WTC11 (cell line): ENCODE measurements around the gene HNRNPR. TPM values are rescaled to one million over a fixed set of nuclear protein-coding genes. Genes with fewer than 3 reads are reported as not detected.

ENCODE experiments used
- ATAC-seq: fragments of 200-7000 bp; cut with Tn5 transposase; 2 replicates; pipeline ENCODE4 v1.10.0; 2021; ENCODE audit warnings: mild to moderate bottlenecking, moderate library complexity
- CTCF ChIA-PET: fragments of 300-600 bp; sonication (Branson Sonifier 250); formaldehyde crosslinking; loops from one replicate; lab custom pipeline; 2021; ENCODE audit warnings: antibody characterized with exemption; lab: Charles Lee
- POLR2A ChIA-PET: fragments of 350-600 bp; sonication (Branson Sonifier 250); formaldehyde crosslinking; loops from one replicate; lab custom pipeline; 2021; ENCODE audit warnings: antibody characterized with exemption; lab: Charles Lee
- DNase-seq: peaks from one replicate; pipeline ENCODE4 v3.0.0; 2021; ENCODE audit warnings: low spot score
- H3K27ac Mint-ChIP-seq: 2 replicates; pipeline ENCODE4 v1.8.0; 2021; ENCODE audit warnings: mixed read lengths
- H3K27me3 Mint-ChIP-seq: 2 replicates; pipeline ENCODE4 v1.8.0; 2021; ENCODE audit warnings: low read depth, mild to moderate bottlenecking, moderate library complexity, mixed read lengths
- H3K36me3 Mint-ChIP-seq: 2 replicates; pipeline ENCODE4 v1.8.0; 2021; ENCODE audit warnings: mixed read lengths
- H3K4me1 Mint-ChIP-seq: 2 replicates; pipeline ENCODE4 v1.8.0; 2022; ENCODE audit warnings: mixed read lengths
- H3K4me3 Mint-ChIP-seq: 2 replicates; pipeline ENCODE4 v1.8.0; 2021; ENCODE audit warnings: mild to moderate bottlenecking, moderate library complexity, mixed read lengths
- H3K9me3 Mint-ChIP-seq: 2 replicates; pipeline ENCODE4 v1.8.0; 2021; ENCODE audit warnings: mixed read lengths
- ELF4 ChIP-seq: sonication (generic); formaldehyde crosslinking; IDR thresholded peaks from 2 replicates; pipeline ENCODE4 v1.8.1; 2022; ENCODE audit warnings: low read depth, mild to moderate bottlenecking, moderate library complexity, missing genetic modification reagents
- ESRRA ChIP-seq: sonication (generic); formaldehyde crosslinking; IDR thresholded peaks from 2 replicates; pipeline ENCODE4 v1.8.1; 2022; ENCODE audit warnings: mild to moderate bottlenecking, missing genetic modification reagents, borderline replicate concordance
- FOXK1 ChIP-seq: sonication (generic); formaldehyde crosslinking; IDR thresholded peaks from 2 replicates; pipeline ENCODE4 v1.8.0; 2022; ENCODE audit warnings: mild to moderate bottlenecking, moderate library complexity, missing genetic modification reagents
- HMGA2 ChIP-seq: fragments of 250-450 bp; sonication (Bioruptor Pico); IDR thresholded peaks from 2 replicates; pipeline ENCODE4 v1.4.0; 2021; ENCODE audit warnings: mild to moderate bottlenecking, moderate library complexity
- JUN ChIP-seq: sonication (generic); formaldehyde crosslinking; IDR thresholded peaks from 2 replicates; pipeline ENCODE4 v1.8.0; 2023; ENCODE audit warnings: mild to moderate bottlenecking, missing genetic modification reagents
- NR3C1 ChIP-seq: sonication (generic); formaldehyde crosslinking; conservative IDR thresholded peaks from 2 replicates; pipeline ENCODE4 v1.8.1; 2023; ENCODE audit warnings: low read depth, mild to moderate bottlenecking, missing genetic modification reagents
- TP53 ChIP-seq: sonication (generic); formaldehyde crosslinking; IDR thresholded peaks from 2 replicates; pipeline ENCODE4 v1.8.1; 2023; ENCODE audit warnings: mild to moderate bottlenecking, missing genetic modification reagents
- ZNF121 ChIP-seq: sonication (generic); formaldehyde crosslinking; IDR thresholded peaks from 2 replicates; pipeline ENCODE4 v1.8.0; 2023; ENCODE audit warnings: missing genetic modification reagents
- ZNF263 ChIP-seq: sonication (generic); formaldehyde crosslinking; IDR thresholded peaks from 2 replicates; pipeline ENCODE4 v1.8.1; 2022; ENCODE audit warnings: low read depth, mild to moderate bottlenecking, moderate library complexity, missing genetic modification reagents
- ZNF317 ChIP-seq: sonication (generic); formaldehyde crosslinking; IDR thresholded peaks from 2 replicates; pipeline ENCODE4 v1.8.1; 2023; ENCODE audit warnings: low read depth, mild to moderate bottlenecking, moderate library complexity, missing genetic modification reagents, borderline replicate concordance
- total RNA-seq: library from RNA; stranded (reverse); gene quantifications from 3 replicates; pipeline ENCODE4 v1.2.3, GENCODE V29; 2021
- TF ChIP-seq, protein P1 (sequence below): sonication (generic); formaldehyde crosslinking; IDR thresholded peaks from 2 replicates; pipeline ENCODE4 v1.8.1; 2023; ENCODE audit warnings: mild to moderate bottlenecking, missing genetic modification reagents
- TF ChIP-seq, protein P2 (sequence below): fragments of 250-450 bp; sonication (Bioruptor Pico); IDR thresholded peaks from 2 replicates; pipeline ENCODE4 v1.9.0; 2021; ENCODE audit warnings: mild to moderate bottlenecking
- TF ChIP-seq, protein P3 (sequence below): sonication (generic); formaldehyde crosslinking; IDR thresholded peaks from 2 replicates; pipeline ENCODE4 v1.8.1; 2023; ENCODE audit warnings: mild to moderate bottlenecking, missing genetic modification reagents, moderate library complexity
- TF ChIP-seq, protein P4 (sequence below): sonication (generic); formaldehyde crosslinking; IDR thresholded peaks from 2 replicates; pipeline ENCODE4 v1.8.1; 2022; ENCODE audit warnings: mild to moderate bottlenecking, moderate library complexity, missing genetic modification reagents
- TF ChIP-seq, protein P5 (sequence below): sonication (generic); formaldehyde crosslinking; conservative IDR thresholded peaks from 2 replicates; pipeline ENCODE4 v1.8.1; 2023; ENCODE audit warnings: mild to moderate bottlenecking, low read depth, missing genetic modification reagents, moderate library complexity
- TF ChIP-seq, protein P6 (sequence below): sonication (generic); formaldehyde crosslinking; IDR thresholded peaks from 2 replicates; pipeline ENCODE4 v1.8.1; 2023; ENCODE audit warnings: mild to moderate bottlenecking, missing genetic modification reagents, borderline replicate concordance
- TF ChIP-seq, protein P7 (sequence below): sonication (generic); formaldehyde crosslinking; IDR thresholded peaks from 2 replicates; pipeline ENCODE4 v1.8.1; 2023; ENCODE audit warnings: mild to moderate bottlenecking, missing genetic modification reagents, moderate library complexity

The HNRNPR gene
- total RNA-seq, 1 experiment from 2014 or later, result 178 TPM

DNA sequence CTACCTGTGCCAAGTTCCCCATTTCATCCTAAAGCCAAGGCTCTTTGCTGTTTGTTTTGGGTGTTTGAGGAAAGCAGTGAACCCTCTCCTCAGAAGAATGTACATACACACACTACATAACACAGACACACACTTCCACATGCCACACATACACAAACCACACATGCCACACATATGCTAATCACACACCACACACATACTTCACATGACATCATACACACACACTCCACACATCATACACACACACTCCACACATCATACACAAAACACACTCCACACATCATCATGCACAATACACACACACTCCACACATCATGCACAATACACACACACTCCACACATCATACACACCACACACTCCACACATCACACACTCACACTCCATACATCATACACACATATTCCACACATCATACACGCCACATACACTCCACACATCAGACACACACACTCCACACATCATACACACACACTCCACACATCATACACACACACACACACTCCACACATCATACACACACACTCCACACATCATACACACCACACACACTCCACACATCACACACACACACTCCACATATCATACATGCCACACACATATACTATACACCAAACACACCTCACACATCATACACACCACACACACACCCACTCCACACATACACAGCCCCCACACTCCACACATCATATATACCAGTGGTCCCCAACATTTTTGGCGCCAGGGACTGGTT is 48.2 kb upstream of the HNRNPR start:
- Mint-ChIP-seq H3K27me3 (no peaks in the 10 kb centered on the region), H3K9me3 (no peaks in the 10 kb centered on the region), H3K4me3 (no peak overlapping the region), H3K27ac (no peak overlapping the region), H3K36me3 (no peaks in the 10 kb centered on the region), H3K4me1 (peaks cover 19% of the 10 kb centered on the region)
- CTCF ChIA-PET, result interaction anchor here (1.3 kb wide), 1 partner anchor 380 kb away, joined by 3 read pairs; no protein-coding TSS in a partner anchor
- TF ChIP-seq, protein P1, sequence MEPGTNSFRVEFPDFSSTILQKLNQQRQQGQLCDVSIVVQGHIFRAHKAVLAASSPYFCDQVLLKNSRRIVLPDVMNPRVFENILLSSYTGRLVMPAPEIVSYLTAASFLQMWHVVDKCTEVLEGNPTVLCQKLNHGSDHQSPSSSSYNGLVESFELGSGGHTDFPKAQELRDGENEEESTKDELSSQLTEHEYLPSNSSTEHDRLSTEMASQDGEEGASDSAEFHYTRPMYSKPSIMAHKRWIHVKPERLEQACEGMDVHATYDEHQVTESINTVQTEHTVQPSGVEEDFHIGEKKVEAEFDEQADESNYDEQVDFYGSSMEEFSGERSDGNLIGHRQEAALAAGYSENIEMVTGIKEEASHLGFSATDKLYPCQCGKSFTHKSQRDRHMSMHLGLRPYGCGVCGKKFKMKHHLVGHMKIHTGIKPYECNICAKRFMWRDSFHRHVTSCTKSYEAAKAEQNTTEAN, result no peak
- no peak for TF ChIP-seq ESRRA (CRISPR knock-in tag)
- TF ChIP-seq, protein P2, sequence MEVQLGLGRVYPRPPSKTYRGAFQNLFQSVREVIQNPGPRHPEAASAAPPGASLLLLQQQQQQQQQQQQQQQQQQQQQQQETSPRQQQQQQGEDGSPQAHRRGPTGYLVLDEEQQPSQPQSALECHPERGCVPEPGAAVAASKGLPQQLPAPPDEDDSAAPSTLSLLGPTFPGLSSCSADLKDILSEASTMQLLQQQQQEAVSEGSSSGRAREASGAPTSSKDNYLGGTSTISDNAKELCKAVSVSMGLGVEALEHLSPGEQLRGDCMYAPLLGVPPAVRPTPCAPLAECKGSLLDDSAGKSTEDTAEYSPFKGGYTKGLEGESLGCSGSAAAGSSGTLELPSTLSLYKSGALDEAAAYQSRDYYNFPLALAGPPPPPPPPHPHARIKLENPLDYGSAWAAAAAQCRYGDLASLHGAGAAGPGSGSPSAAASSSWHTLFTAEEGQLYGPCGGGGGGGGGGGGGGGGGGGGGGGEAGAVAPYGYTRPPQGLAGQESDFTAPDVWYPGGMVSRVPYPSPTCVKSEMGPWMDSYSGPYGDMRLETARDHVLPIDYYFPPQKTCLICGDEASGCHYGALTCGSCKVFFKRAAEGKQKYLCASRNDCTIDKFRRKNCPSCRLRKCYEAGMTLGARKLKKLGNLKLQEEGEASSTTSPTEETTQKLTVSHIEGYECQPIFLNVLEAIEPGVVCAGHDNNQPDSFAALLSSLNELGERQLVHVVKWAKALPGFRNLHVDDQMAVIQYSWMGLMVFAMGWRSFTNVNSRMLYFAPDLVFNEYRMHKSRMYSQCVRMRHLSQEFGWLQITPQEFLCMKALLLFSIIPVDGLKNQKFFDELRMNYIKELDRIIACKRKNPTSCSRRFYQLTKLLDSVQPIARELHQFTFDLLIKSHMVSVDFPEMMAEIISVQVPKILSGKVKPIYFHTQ, result no peak
- TF ChIP-seq, protein P3, sequence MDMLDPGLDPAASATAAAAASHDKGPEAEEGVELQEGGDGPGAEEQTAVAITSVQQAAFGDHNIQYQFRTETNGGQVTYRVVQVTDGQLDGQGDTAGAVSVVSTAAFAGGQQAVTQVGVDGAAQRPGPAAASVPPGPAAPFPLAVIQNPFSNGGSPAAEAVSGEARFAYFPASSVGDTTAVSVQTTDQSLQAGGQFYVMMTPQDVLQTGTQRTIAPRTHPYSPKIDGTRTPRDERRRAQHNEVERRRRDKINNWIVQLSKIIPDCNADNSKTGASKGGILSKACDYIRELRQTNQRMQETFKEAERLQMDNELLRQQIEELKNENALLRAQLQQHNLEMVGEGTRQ (CRISPR knock-in tag), result no peak
- TF ChIP-seq ZNF121 (CRISPR knock-in tag), result no peak
- TF ChIP-seq, protein P4, sequence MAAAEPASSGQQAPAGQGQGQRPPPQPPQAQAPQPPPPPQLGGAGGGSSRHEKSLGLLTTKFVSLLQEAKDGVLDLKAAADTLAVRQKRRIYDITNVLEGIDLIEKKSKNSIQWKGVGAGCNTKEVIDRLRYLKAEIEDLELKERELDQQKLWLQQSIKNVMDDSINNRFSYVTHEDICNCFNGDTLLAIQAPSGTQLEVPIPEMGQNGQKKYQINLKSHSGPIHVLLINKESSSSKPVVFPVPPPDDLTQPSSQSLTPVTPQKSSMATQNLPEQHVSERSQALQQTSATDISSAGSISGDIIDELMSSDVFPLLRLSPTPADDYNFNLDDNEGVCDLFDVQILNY, result no peak
- no peak for TF ChIP-seq NR3C1 (CRISPR knock-in tag)
- ATAC-seq (no peak), DNase-seq (no peak)
- POLR2A ChIA-PET, result no interaction called here

DNA sequence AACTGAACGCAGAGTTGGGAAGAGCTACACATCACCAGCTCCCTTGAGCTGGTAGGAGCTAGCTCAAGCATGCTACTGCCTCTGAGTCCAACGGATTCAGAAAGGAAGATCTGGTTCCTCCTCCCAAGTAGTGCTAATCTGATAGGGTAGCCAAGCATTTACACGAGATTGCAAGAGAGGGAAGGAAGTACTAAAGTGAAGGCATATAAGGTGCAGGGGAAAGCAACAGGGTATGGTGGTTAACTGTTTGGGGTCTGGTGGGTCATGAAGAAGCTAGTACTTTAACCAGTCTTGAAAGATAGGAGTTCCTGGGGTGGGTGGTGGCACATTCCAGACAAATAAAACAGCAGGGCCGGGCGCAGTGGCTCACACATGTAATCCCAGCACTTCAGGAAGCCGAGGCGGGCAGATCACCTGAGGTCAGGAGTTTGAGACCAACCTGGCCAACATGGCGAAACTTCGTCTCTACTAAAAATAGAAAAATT is 45.8 kb upstream of the HNRNPR start:
- H3K36me3 Mint-ChIP-seq, result no peaks in the 10 kb centered on the region
- TF ChIP-seq HMGA2 (CRISPR knock-in tag), result no peak
- no peak for TF ChIP-seq JUN
- no peak for TF ChIP-seq ZNF317 (CRISPR knock-in tag)
- TF ChIP-seq, all 79 proteins: peak for 0
- ATAC-seq, result no peak
- Mint-ChIP-seq H3K27me3 (no peaks in the 10 kb centered on the region), H3K9me3 (no peaks in the 10 kb centered on the region), H3K4me1 (peaks cover 8% of the 10 kb centered on the region), H3K27ac (no peak overlapping the region), H3K4me3 (no peak overlapping the region)
- ChIA-PET CTCF (interaction anchor here (2.6 kb wide), 1 partner anchor 14 kb away, joined by 15 read pairs; no protein-coding TSS in a partner anchor), POLR2A (no interaction called here)
- DNase-seq, result no peak

DNA sequence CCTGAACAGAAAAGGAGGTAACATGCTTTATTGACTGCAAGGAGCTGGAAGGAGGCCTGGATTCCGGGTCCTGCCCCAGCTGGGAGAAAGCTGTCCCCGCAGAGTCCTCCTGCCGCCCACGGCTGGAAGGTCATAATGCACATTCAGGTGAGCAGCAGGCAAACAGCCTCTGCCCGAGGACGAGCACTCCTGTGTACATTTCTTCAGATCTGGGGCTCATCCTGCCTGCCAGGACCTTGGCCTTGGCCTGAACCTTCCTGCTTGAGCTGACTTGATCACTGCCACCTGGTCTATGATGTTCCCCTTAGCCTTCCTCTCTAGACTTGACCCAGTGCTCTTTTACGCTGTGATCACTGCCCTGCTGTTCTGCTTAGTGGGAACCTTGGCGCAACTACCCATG is 43.4 kb upstream of the HNRNPR start:
- ChIA-PET POLR2A (interaction anchor here (0.7 kb wide), 1 partner anchor 43 kb away, joined by 5 read pairs; no protein-coding TSS in a partner anchor), CTCF (interaction anchor here (0.9 to 1.2 kb wide), 2 partner anchors 16 to 110 kb away, joined by 3 to 4 read pairs; no protein-coding TSS in a partner anchor)
- Mint-ChIP-seq H3K4me3 (no peak overlapping the region), H3K27me3 (no peaks in the 10 kb centered on the region), H3K4me1 (no peaks in the 10 kb centered on the region), H3K36me3 (no peaks in the 10 kb centered on the region), H3K27ac (no peak overlapping the region), H3K9me3 (no peaks in the 10 kb centered on the region)
- no peak for ATAC-seq
- TF ChIP-seq HMGA2 (CRISPR knock-in tag) (no peak), FOXK1 (CRISPR knock-in tag) (no peak), ZNF263 (CRISPR knock-in tag) (no peak), TP53 (CRISPR knock-in tag) (no peak), ELF4 (no peak)
- TF ChIP-seq, protein P5, sequence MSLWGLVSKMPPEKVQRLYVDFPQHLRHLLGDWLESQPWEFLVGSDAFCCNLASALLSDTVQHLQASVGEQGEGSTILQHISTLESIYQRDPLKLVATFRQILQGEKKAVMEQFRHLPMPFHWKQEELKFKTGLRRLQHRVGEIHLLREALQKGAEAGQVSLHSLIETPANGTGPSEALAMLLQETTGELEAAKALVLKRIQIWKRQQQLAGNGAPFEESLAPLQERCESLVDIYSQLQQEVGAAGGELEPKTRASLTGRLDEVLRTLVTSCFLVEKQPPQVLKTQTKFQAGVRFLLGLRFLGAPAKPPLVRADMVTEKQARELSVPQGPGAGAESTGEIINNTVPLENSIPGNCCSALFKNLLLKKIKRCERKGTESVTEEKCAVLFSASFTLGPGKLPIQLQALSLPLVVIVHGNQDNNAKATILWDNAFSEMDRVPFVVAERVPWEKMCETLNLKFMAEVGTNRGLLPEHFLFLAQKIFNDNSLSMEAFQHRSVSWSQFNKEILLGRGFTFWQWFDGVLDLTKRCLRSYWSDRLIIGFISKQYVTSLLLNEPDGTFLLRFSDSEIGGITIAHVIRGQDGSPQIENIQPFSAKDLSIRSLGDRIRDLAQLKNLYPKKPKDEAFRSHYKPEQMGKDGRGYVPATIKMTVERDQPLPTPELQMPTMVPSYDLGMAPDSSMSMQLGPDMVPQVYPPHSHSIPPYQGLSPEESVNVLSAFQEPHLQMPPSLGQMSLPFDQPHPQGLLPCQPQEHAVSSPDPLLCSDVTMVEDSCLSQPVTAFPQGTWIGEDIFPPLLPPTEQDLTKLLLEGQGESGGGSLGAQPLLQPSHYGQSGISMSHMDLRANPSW (CRISPR knock-in tag), result no peak
- TF ChIP-seq, protein P6, sequence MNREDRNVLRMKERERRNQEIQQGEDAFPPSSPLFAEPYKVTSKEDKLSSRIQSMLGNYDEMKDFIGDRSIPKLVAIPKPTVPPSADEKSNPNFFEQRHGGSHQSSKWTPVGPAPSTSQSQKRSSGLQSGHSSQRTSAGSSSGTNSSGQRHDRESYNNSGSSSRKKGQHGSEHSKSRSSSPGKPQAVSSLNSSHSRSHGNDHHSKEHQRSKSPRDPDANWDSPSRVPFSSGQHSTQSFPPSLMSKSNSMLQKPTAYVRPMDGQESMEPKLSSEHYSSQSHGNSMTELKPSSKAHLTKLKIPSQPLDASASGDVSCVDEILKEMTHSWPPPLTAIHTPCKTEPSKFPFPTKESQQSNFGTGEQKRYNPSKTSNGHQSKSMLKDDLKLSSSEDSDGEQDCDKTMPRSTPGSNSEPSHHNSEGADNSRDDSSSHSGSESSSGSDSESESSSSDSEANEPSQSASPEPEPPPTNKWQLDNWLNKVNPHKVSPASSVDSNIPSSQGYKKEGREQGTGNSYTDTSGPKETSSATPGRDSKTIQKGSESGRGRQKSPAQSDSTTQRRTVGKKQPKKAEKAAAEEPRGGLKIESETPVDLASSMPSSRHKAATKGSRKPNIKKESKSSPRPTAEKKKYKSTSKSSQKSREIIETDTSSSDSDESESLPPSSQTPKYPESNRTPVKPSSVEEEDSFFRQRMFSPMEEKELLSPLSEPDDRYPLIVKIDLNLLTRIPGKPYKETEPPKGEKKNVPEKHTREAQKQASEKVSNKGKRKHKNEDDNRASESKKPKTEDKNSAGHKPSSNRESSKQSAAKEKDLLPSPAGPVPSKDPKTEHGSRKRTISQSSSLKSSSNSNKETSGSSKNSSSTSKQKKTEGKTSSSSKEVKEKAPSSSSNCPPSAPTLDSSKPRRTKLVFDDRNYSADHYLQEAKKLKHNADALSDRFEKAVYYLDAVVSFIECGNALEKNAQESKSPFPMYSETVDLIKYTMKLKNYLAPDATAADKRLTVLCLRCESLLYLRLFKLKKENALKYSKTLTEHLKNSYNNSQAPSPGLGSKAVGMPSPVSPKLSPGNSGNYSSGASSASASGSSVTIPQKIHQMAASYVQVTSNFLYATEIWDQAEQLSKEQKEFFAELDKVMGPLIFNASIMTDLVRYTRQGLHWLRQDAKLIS (CRISPR knock-in tag), result no peak
- TF ChIP-seq, protein P7, sequence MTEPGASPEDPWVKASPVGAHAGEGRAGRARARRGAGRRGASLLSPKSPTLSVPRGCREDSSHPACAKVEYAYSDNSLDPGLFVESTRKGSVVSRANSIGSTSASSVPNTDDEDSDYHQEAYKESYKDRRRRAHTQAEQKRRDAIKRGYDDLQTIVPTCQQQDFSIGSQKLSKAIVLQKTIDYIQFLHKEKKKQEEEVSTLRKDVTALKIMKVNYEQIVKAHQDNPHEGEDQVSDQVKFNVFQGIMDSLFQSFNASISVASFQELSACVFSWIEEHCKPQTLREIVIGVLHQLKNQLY (CRISPR knock-in tag), result no peak
- TF ChIP-seq, all 79 proteins: peak for 0
- no peak for DNase-seq
